ENCODE results near the gene PDE7B. TPM values are rescaled to one million over a fixed set of nuclear protein-coding genes. Genes with fewer than 3 reads are reported as not detected.

The PDE7B gene
- total and polyA plus RNA-seq, 9 of the 15 experiments (the other 6 are each of a cell fraction or from before 2014, with no cell fraction given), result 0.01 TPM; not detected in 8

- TF ChIP-seq THAP12 (CRISPR knock-in tag; IDR thresholded peaks at IDR 0.05), result no peak
- TF ChIP-seq, protein P1, sequence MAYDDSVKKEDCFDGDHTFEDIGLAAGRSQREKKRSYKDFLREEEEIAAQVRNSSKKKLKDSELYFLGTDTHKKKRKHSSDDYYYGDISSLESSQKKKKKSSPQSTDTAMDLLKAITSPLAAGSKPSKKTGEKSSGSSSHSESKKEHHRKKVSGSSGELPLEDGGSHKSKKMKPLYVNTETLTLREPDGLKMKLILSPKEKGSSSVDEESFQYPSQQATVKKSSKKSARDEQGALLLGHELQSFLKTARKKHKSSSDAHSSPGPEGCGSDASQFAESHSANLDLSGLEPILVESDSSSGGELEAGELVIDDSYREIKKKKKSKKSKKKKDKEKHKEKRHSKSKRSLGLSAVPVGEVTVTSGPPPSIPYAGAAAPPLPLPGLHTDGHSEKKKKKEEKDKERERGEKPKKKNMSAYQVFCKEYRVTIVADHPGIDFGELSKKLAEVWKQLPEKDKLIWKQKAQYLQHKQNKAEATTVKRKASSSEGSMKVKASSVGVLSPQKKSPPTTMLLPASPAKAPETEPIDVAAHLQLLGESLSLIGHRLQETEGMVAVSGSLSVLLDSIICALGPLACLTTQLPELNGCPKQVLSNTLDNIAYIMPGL (CRISPR knock-in tag; IDR thresholded peaks at IDR 0.05), result no peak
Measured at GRCh38 chr6:136059308-136059707, 207.8 kb downstream of the PDE7B start (continued).

- BruUV-seq (replicated peaks), result no TSS peak
- CTCF ChIA-PET (ENCODE audit: low intra/inter-chr PET ratio), result no interaction called here
- Histone ChIP-seq H4K20me1 (replicated peaks; ENCODE audit: control insufficient read depth, insufficient read depth, low read length) (no peaks in the 10 kb centered on the region), H3K9me1 (ENCODE audit: control insufficient read depth, insufficient read depth, low read length) (no peaks in the 10 kb centered on the region), H3K79me2 (ENCODE audit: control insufficient read depth, insufficient read depth, low read length) (no peaks in the 10 kb centered on the region), H3K9me3 (replicated peaks; ENCODE audit: control insufficient read depth, insufficient read depth, low read depth, low read length) (no peaks in the 10 kb centered on the region), H3K27me3 (ENCODE audit: control insufficient read depth in 2 of 2, insufficient read depth in 2 of 2, low read length in 2 of 2) (peaks cover 0 to 3% of the 10 kb centered on the region in 2 experiments; a peak in 2 of 5 replicates), H3K4me1 (replicated peaks in 1 of 2; ENCODE audit: control insufficient read depth in 2 of 2, insufficient read depth in 2 of 2, low read length in 2 of 2) (no peaks in the 10 kb centered on the region), H3K36me3 (ENCODE audit: control insufficient read depth, insufficient read depth, low read length) (no peaks in the 10 kb centered on the region), H2AFZ (ENCODE audit: low read depth, low read length) (no peak overlapping the region), H3K4me3 (no peak overlapping the region), H3K9ac (ENCODE audit: insufficient read depth in 1 of 2, low read depth in 2 of 2, low read length in 2 of 2) (no peak overlapping the region), H3K27ac (ENCODE audit: extremely low read depth, low read depth, low read length) (no peak overlapping the region), H3K4me2 (ENCODE audit: insufficient read depth, low read length) (no peak overlapping the region)
- POLR2A ChIA-PET, result no interaction called here
- intact Hi-C loops (cut with micrococcal nuclease) (no loop called here), in situ Hi-C loops (cut with MboI) (no loop called here)
- TF ChIP-seq ZNF707 (CRISPR knock-in tag; conservative IDR thresholded peaks at IDR 0.05), result no peak
- no peak for TF ChIP-seq ZBTB40 (IDR thresholded peaks at IDR 0.05)
- no peak for TF ChIP-seq ZBTB40 (CRISPR knock-in tag; IDR thresholded peaks at IDR 0.05)
- no peak for ATAC-seq
- no peak for DNase-seq (ENCODE audit: extremely low read depth in 1 of 4, low spot score in 3 of 4)
- no peak for FAIRE-seq
Measured at GRCh38 chr6:136060052-136060451, 208.6 kb downstream of the PDE7B start.
